Nephron progenitor cell (in vitro differentiated cells): Measurements from ENCODE around the gene NR6A1.

ENCODE experiments used
- DNase-seq: peaks from one replicate; pipeline ENCODE4 v3.0.0; 2021
- H3K27ac Mint-ChIP-seq: 2 replicates; pipeline ENCODE4 v1.8.0; 2021; ENCODE audit warnings: mild to moderate bottlenecking, moderate library complexity, mixed read lengths
- H3K27me3 Mint-ChIP-seq: 2 replicates; pipeline ENCODE4 v1.8.0; 2021; ENCODE audit warnings: mild to moderate bottlenecking, low read depth, mixed read lengths; ENCODE audit not compliant: poor library complexity
- H3K36me3 Mint-ChIP-seq: 2 replicates; pipeline ENCODE4 v1.8.0; 2021; ENCODE audit warnings: low read depth, mixed read lengths
- H3K4me1 Mint-ChIP-seq: 2 replicates; pipeline ENCODE4 v1.8.0; 2021; ENCODE audit warnings: mixed read lengths
- H3K4me3 Mint-ChIP-seq: 2 replicates; pipeline ENCODE4 v1.8.0; 2021; ENCODE audit warnings: mild to moderate bottlenecking, moderate library complexity, mixed read lengths
- H3K9me3 Mint-ChIP-seq: 2 replicates; pipeline ENCODE4 v1.8.0; 2021; ENCODE audit warnings: mild to moderate bottlenecking, moderate library complexity, mixed read lengths
- TF ChIP-seq, protein P1 (sequence below): fragments of 200-600 bp; sonication (generic); IDR thresholded peaks from 2 replicates; pipeline ENCODE4 v1.5.0; 2021; ENCODE audit warnings: antibody characterized with exemption

NR6A1 gene

DNA sequence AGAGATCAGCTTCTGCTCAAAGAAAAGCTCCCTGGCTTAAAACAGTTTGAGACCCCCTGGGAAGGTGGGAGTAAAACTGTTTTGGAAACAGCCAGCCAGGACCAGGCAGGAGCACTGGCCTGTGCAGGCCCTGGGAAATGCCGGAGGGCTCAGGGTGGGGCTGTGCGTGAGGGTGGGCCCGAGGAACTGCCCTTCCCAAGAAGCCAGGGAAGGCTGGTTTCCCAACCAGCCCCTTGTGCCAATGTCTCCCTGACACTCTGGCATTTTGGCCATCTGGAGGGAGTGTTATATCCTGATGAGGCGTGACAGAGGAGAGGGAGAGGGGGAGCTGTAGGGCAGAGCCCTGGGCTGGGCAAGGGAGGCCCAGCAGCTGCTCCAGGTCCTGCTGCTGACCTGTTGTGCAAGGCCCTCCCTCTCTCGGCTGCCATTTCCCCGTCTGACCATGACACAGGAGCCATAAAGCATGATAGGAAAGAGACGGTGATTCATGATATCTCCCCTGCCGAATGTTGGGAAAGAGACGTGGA, 22.0 kb upstream of the NR6A1 start:
- Mint-ChIP-seq H3K27me3 (peaks cover 5% of the 10 kb centered on the region), H3K4me1 (peaks cover 40% of the 10 kb centered on the region), H3K9me3 (no peaks in the 10 kb centered on the region), H3K36me3 (no peaks in the 10 kb centered on the region), H3K27ac (peak overlapping the region; percentile 86), H3K4me3 (no peak overlapping the region)
- TF ChIP-seq, protein P1, sequence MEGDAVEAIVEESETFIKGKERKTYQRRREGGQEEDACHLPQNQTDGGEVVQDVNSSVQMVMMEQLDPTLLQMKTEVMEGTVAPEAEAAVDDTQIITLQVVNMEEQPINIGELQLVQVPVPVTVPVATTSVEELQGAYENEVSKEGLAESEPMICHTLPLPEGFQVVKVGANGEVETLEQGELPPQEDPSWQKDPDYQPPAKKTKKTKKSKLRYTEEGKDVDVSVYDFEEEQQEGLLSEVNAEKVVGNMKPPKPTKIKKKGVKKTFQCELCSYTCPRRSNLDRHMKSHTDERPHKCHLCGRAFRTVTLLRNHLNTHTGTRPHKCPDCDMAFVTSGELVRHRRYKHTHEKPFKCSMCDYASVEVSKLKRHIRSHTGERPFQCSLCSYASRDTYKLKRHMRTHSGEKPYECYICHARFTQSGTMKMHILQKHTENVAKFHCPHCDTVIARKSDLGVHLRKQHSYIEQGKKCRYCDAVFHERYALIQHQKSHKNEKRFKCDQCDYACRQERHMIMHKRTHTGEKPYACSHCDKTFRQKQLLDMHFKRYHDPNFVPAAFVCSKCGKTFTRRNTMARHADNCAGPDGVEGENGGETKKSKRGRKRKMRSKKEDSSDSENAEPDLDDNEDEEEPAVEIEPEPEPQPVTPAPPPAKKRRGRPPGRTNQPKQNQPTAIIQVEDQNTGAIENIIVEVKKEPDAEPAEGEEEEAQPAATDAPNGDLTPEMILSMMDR: no peak
- DNase-seq: no peak

DNA sequence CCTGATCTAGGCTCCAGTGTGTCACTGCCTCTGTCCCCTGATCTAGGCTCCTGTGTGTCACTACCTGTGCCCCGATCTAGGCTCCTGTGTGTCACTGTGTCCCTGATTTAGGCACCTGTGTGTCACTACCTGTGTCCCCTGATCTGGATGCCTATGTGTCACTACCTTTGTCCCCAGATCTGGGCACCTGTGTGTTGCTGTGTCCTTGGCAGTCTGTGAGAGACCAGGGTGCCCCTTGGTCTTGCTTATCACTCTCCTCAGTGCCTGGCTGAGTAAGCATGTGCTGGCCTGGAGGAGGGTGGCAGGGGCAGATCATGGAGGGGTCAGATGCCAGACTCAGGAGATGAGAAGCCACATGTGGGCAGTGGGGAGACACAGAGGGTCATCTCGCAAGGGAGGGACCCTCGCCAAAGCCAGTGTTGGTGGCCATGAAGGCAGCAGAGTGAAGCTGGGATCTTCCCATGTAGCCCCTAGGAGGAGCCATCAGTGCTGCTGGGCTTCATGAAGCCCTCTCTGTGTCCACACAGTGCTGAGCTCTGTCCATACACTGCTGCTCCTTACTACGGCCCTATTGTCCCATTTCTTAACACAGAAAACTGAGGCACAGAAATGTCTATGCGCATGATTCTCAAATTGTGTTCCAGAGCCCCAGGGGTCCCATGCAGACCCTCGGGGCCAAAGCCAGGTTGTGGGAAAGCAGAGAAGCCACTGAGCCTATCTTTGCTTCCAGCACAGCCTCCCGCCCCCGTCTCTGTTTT, 21.3 kb upstream of the NR6A1 start:
- H3K4me1 Mint-ChIP-seq: peaks cover 40% of the 10 kb centered on the region
- H3K27me3 Mint-ChIP-seq: peaks cover 5% of the 10 kb centered on the region
- H3K9me3 Mint-ChIP-seq: no peaks in the 10 kb centered on the region
- H3K27ac Mint-ChIP-seq: peak overlapping the region; percentile 54
- no peaks in the 10 kb centered on the region for H3K36me3 Mint-ChIP-seq
- TF ChIP-seq, protein P1: no peak
- no peak for DNase-seq
- no peak overlapping the region for H3K4me3 Mint-ChIP-seq

DNA sequence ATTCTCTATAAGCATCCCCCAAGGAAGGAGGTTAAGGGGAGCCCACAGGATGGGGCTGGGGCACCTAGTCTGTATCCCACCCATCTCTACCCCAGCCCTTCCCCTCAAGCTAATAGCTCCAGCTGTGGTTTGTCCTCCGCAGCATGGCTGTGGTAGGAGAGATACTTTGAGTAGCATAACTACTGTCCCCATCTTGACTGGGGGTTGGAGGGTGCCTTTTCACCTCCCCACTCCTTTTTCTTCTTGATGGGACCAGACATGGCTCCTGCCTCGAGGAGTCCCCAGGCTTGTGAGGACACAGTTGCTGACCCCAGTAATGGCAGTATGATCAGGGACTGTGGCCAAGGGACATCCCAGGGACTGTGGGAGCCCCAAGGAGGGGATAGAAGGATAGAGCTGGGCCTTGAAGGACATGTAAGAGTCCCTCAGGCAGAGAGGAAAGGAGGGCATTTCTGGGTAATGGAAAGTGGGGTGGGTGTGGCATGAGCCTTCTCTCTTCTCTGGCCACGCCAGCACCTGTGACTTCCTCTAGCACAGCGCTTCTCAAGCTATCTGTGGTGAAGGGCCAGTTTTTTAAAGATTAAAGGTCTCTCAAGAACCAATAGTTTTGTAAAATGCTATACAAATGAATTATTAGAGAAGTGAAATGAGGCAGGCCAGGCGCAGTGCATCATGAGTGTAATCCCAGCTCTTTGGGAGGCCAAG, 19.8 kb upstream of the NR6A1 start:
- Mint-ChIP-seq H3K27ac (no peak overlapping the region), H3K36me3 (no peaks in the 10 kb centered on the region)

DNA sequence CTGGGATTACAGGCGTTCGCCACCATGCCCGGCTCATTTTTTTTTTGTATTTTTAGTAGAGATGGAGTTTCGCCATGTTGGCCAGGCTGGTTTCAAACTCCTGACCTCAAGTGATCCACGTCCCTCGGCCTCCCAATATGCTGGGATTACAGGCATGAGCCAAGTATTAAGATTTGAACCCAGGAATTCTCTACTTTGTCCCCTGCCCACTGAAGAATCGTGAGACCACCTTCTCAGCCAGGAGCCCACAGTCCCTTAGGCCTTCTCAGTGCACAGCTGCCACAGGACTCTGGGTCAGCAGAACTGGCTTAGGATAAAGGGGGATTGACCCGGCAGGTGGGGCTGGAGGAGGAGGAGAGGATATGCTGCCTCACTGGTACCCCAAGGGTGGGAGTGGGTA, 19.2 kb upstream of the NR6A1 start:
- Mint-ChIP-seq H3K4me3 (no peak overlapping the region), H3K9me3 (no peaks in the 10 kb centered on the region)
- DNase-seq: no peak

More for the DNA sequence above, 19.8 kb upstream of the NR6A1 start:
- H3K27me3 Mint-ChIP-seq: peaks cover 7% of the 10 kb centered on the region
- H3K4me3 Mint-ChIP-seq: no peak overlapping the region
- TF ChIP-seq, protein P1: no peak
- H3K4me1 Mint-ChIP-seq: peaks cover 40% of the 10 kb centered on the region
- H3K9me3 Mint-ChIP-seq: no peaks in the 10 kb centered on the region
- DNase-seq: no peak

DNA sequence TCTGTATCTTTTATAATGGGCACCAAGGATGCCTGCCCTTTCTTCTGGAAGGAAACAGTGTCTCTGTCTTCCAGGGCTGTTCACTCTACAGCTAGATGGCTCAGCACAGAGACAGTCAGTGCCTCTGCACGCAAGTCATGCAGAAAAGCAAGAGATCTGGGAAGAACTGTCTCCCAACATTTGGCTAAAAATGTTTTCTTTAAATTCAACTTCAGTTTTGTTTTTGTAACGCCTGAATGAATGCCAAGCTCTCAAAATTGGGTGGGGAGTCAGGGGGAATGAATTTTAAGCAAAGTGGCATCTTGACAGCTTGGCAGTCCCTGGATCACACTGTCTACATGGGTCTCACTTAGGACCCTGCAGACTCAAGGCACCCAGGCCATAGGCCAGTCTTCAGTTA, 18.4 kb upstream of the NR6A1 start:
- H3K4me3 Mint-ChIP-seq: no peak overlapping the region

More for the DNA sequence above, 19.2 kb upstream of the NR6A1 start:
- Mint-ChIP-seq H3K36me3 (no peaks in the 10 kb centered on the region), H3K27ac (no peak overlapping the region), H3K4me1 (peaks cover 40% of the 10 kb centered on the region), H3K27me3 (peaks cover 7% of the 10 kb centered on the region)
- TF ChIP-seq, protein P1: no peak

More for the DNA sequence above, 18.4 kb upstream of the NR6A1 start:
- H3K36me3 Mint-ChIP-seq: no peaks in the 10 kb centered on the region
- H3K4me1 Mint-ChIP-seq: peaks cover 40% of the 10 kb centered on the region
- H3K9me3 Mint-ChIP-seq: no peaks in the 10 kb centered on the region
- DNase-seq: no peak
- H3K27me3 Mint-ChIP-seq: peaks cover 7% of the 10 kb centered on the region
- TF ChIP-seq, protein P1: no peak
- H3K27ac Mint-ChIP-seq: peak overlapping the region; percentile 76
